CD4-positive, alpha-beta T cell (primary cell): ENCODE measurements around the gene CDH19. TPM values are rescaled to one million over a fixed set of nuclear protein-coding genes. Genes with fewer than 3 reads are reported as not detected.

ENCODE experiments used
- ATAC-seq: fragments of 200-7000 bp; cut with Tn5 transposase; one replicate; pipeline ENCODE4 v1.10.0; 2022; ENCODE audit warnings: mild to moderate bottlenecking; ENCODE audit not compliant: poor library complexity
- CTCF ChIA-PET: fragments of 350-600 bp; sonication (Branson Sonifier 250); formaldehyde crosslinking; loops from one replicate; lab custom pipeline; 2021; ENCODE audit warnings: antibody characterized with exemption, inconsistent platforms; lab: Charles Lee
- POLR2A ChIA-PET: fragments of 350-600 bp; sonication (Branson Sonifier 250); formaldehyde crosslinking; loops from one replicate; lab custom pipeline; 2021; ENCODE audit warnings: antibody characterized with exemption, inconsistent platforms; lab: Charles Lee
- DNase-seq, 14 experiments: peaks; one replicate each; pipeline ENCODE4 v3.0.0-alpha.2; 2013 to 2020; ENCODE audit warnings: mixed read lengths in 2 of 14
- H3K27ac ChIP-seq, 2 donors: one replicate each; pipeline versions ENCODE4 v1.5.1 to v1.7.0; 2013; ENCODE audit warnings: low read length in 2 of 2, low read depth in 1 of 2, mild to moderate bottlenecking in 1 of 2
- H3K27me3 ChIP-seq, 2 experiments: 1 replicate in 1 of 2; 2 replicates in 1 of 2; pipeline versions ENCODE4 v1.6.1 to v1.7.0; 2013; ENCODE audit warnings: low read length in 2 of 2, control low read depth in 1 of 2, mild to moderate bottlenecking in 1 of 2, moderate library complexity in 1 of 2; ENCODE audit not compliant: insufficient read depth in 2 of 2, control insufficient read depth in 1 of 2
- H3K36me3 ChIP-seq: one replicate; pipeline ENCODE4 v1.6.1; 2013; ENCODE audit warnings: low read length, control low read depth; ENCODE audit not compliant: insufficient read depth
- H3K4me1 ChIP-seq: one replicate; pipeline ENCODE4 v1.6.1; 2013; ENCODE audit warnings: low read length, control low read depth; ENCODE audit not compliant: insufficient read depth
- H3K4me3 ChIP-seq: one replicate; pipeline ENCODE4 v1.5.1; 2013; ENCODE audit warnings: mild to moderate bottlenecking, low read length, moderate library complexity
- H3K9me3 ChIP-seq, 2 experiments: 1 replicate in 1 of 2; 2 replicates in 1 of 2; pipeline versions ENCODE4 v1.6.1 to v1.7.0; 2013; ENCODE audit warnings: low read length in 2 of 2, mild to moderate bottlenecking in 2 of 2, control low read depth in 1 of 2, moderate library complexity in 1 of 2; ENCODE audit not compliant: control insufficient read depth in 1 of 2, insufficient read depth in 1 of 2
- H3K27ac Mint-ChIP-seq: one replicate; pipeline ENCODE4 v1.8.0; 2020; ENCODE audit warnings: mixed read lengths
- H3K27me3 Mint-ChIP-seq: one replicate; pipeline ENCODE4 v1.8.0; 2021; ENCODE audit warnings: mixed read lengths
- H3K36me3 Mint-ChIP-seq: one replicate; pipeline ENCODE4 v1.8.0; 2021; ENCODE audit warnings: low read depth, mixed read lengths
- H3K4me1 Mint-ChIP-seq: one replicate; pipeline ENCODE4 v1.8.0; 2021; ENCODE audit warnings: low read depth, mixed read lengths
- H3K4me3 Mint-ChIP-seq: one replicate; pipeline ENCODE4 v1.8.0; 2020; ENCODE audit warnings: mild to moderate bottlenecking, mixed read lengths
- H3K9me3 Mint-ChIP-seq: one replicate; pipeline ENCODE4 v1.8.0; 2020; ENCODE audit warnings: mixed read lengths
- intact Hi-C, 2 experiments: fragments of 100-400 bp; cut with DNase I in 1 of 2; cut with micrococcal nuclease in 1 of 2; formaldehyde crosslinking; loops; one replicate each; pipeline versions ENCODE4 v1.15.1 to v1.9.0; 2023 to 2025; cut with DNase I, micrococcal nuclease
- total RNA-seq, 174 experiments: library from RNA in 2 of 174; stranded (reverse) in 2 of 174; gene quantifications; one replicate each; pipeline ENCODE4 v1.2.3 and lab custom pipeline; 2021 to 2026
- TF ChIP-seq, protein P1 (sequence below): fragments of 200-600 bp; IDR thresholded peaks from one replicate; pipeline ENCODE4 v1.8.0; 2022; ENCODE audit warnings: antibody characterized with exemption, mild to moderate bottlenecking

CDH19 gene
- total RNA-seq, 2 experiments from 2014 or later = not detected

DNA sequence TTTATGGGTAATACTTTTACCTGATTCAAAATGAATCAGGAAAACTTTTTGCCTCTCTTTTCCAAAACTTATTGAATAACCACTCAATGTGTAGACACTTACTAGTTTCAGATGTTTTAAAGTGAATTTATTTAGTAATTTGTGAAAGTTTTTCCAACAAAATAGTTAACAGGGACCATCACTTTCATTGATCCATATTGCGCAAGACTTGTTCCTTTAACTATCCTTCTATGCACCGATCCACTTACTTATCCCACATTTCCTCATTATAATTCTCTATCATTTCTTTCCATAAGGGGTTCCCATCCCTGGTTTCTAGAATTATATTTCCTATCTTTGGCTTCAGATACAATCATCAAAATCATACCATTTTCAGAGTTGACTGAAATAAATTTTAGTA, 48.3 kb downstream of the CDH19 start:
- TF ChIP-seq, protein P1, sequence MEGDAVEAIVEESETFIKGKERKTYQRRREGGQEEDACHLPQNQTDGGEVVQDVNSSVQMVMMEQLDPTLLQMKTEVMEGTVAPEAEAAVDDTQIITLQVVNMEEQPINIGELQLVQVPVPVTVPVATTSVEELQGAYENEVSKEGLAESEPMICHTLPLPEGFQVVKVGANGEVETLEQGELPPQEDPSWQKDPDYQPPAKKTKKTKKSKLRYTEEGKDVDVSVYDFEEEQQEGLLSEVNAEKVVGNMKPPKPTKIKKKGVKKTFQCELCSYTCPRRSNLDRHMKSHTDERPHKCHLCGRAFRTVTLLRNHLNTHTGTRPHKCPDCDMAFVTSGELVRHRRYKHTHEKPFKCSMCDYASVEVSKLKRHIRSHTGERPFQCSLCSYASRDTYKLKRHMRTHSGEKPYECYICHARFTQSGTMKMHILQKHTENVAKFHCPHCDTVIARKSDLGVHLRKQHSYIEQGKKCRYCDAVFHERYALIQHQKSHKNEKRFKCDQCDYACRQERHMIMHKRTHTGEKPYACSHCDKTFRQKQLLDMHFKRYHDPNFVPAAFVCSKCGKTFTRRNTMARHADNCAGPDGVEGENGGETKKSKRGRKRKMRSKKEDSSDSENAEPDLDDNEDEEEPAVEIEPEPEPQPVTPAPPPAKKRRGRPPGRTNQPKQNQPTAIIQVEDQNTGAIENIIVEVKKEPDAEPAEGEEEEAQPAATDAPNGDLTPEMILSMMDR = no peak
- H3K9me3 Mint-ChIP-seq = no peaks in the 10 kb centered on the region
- H3K4me3 ChIP-seq = no peak overlapping the region
- H3K36me3 ChIP-seq = no peaks in the 10 kb centered on the region
- H3K27me3 ChIP-seq = no peaks in the 10 kb centered on the region
- no peak overlapping the region for H3K27ac ChIP-seq
- H3K4me3 Mint-ChIP-seq = no peak overlapping the region
- CTCF ChIA-PET = no interaction called here
- no peaks in the 10 kb centered on the region for H3K36me3 Mint-ChIP-seq
- POLR2A ChIA-PET = no interaction called here
- ATAC-seq (no peak), DNase-seq (no peak)
- H3K27ac Mint-ChIP-seq = no peak overlapping the region
- H3K9me3 ChIP-seq = no peaks in the 10 kb centered on the region
- H3K4me1 Mint-ChIP-seq = no peaks in the 10 kb centered on the region
- no peaks in the 10 kb centered on the region for H3K4me1 ChIP-seq
- no peaks in the 10 kb centered on the region for H3K27me3 Mint-ChIP-seq
- intact Hi-C loops = no loop called here

- no peaks in the 10 kb centered on the region for H3K36me3 Mint-ChIP-seq
- H3K27me3 Mint-ChIP-seq = no peaks in the 10 kb centered on the region
- intact Hi-C loops = no loop called here
- H3K4me3 ChIP-seq = no peak overlapping the region
- no peaks in the 10 kb centered on the region for H3K4me1 Mint-ChIP-seq
- POLR2A ChIA-PET = no interaction called here
- CTCF ChIA-PET = no interaction called here
- no peaks in the 10 kb centered on the region for H3K9me3 ChIP-seq
- no peak overlapping the region for H3K4me3 Mint-ChIP-seq
- H3K27ac Mint-ChIP-seq = no peak overlapping the region
- TF ChIP-seq, protein P1 = no peak
- H3K27me3 ChIP-seq = no peaks in the 10 kb centered on the region
- no peaks in the 10 kb centered on the region for H3K4me1 ChIP-seq
- DNase-seq = no peak
- ATAC-seq = no peak
- no peaks in the 10 kb centered on the region for H3K36me3 ChIP-seq
- H3K9me3 Mint-ChIP-seq = peaks cover under 1% of the 10 kb centered on the region
- no peak overlapping the region for H3K27ac ChIP-seq
These were observed 50.1 kb downstream of the CDH19 start for GRCh38 chr18:66553824-66554223.

GRCh38 chr18:66550366-66550765, 53.5 kb downstream of the CDH19 start:
- H3K9me3 ChIP-seq = no peaks in the 10 kb centered on the region
- CTCF ChIA-PET = no interaction called here
- H3K4me3 ChIP-seq = no peak overlapping the region
- peaks cover 5% of the 10 kb centered on the region for H3K9me3 Mint-ChIP-seq
- no peaks in the 10 kb centered on the region for H3K36me3 ChIP-seq
- no peaks in the 10 kb centered on the region for H3K4me1 ChIP-seq
- DNase-seq (no peak), ATAC-seq (no peak)
- intact Hi-C loops = no loop called here
- POLR2A ChIA-PET = no interaction called here
- no peaks in the 10 kb centered on the region for H3K36me3 Mint-ChIP-seq
- no peak overlapping the region for H3K4me3 Mint-ChIP-seq
- no peaks in the 10 kb centered on the region for H3K27me3 ChIP-seq
- no peaks in the 10 kb centered on the region for H3K27me3 Mint-ChIP-seq
- H3K27ac ChIP-seq = no peak overlapping the region
- H3K4me1 Mint-ChIP-seq = no peaks in the 10 kb centered on the region
- no peak overlapping the region for H3K27ac Mint-ChIP-seq
- TF ChIP-seq, protein P1 = no peak
